B cell (primary cell): ENCODE results near the gene EXOC7. TPM values are rescaled to one million over a fixed set of nuclear protein-coding genes. Genes with fewer than 3 reads are reported as not detected.
"Not testable (repeated sequence)": the region's sequence is repeated elsewhere in the genome, so short reads cannot be mapped to it uniquely, and the experiment has no call there.

Experiments used
- ATAC-seq: fragments of 200-7000 bp; cut with Tn5 transposase; one replicate; pipeline ENCODE4 v1.10.0; 2021; ENCODE audit warnings: low read depth, mild to moderate bottlenecking, moderate number of reproducible peaks, moderate library complexity
- CTCF ChIA-PET: fragments of 350-600 bp; sonication (Branson Sonifier 250); formaldehyde crosslinking; loops from one replicate; lab custom pipeline; 2021; ENCODE audit warnings: antibody characterized with exemption, inconsistent platforms; lab: Charles Lee
- POLR2A ChIA-PET: fragments of 350-600 bp; sonication (Branson Sonifier 250); formaldehyde crosslinking; loops from one replicate; lab custom pipeline; 2021; ENCODE audit warnings: antibody characterized with exemption; lab: Charles Lee
- DNase-seq: peaks from one replicate; pipeline ENCODE4 v3.0.0; 2013
- H2AFZ ChIP-seq: 2 replicates; pipeline ENCODE4 v1.6.1; 2012; ENCODE audit warnings: mild to moderate bottlenecking, low read depth, low read length; ENCODE audit not compliant: insufficient read depth, poor library complexity, severe bottlenecking
- H3K27ac ChIP-seq, 2 donors: 1 replicate in 1 of 2; 2 replicates in 1 of 2; pipeline ENCODE4 v1.5.1; 2012 to 2013; ENCODE audit warnings: low read length in 2 of 2, mild to moderate bottlenecking in 2 of 2, moderate library complexity in 1 of 2
- H3K27me3 ChIP-seq, 4 experiments: fragments of 200-600 bp in 1 of 4; sonication (generic) in 1 of 4; replicated peaks in 1 of 4; 1 replicate in 2 of 4; 2 replicates in 2 of 4; pipeline versions ENCODE4 v1.6.1 to v1.7.0; 2013 to 2016; ENCODE audit warnings: low read length in 3 of 4, mild to moderate bottlenecking in 2 of 4, mixed read lengths in 1 of 4, moderate library complexity in 1 of 4; ENCODE audit not compliant: insufficient read depth in 4 of 4, control insufficient read depth in 3 of 4; ENCODE audit errors: control extremely low read depth in 1 of 4
- H3K36me3 ChIP-seq, 2 experiments: replicated peaks in 1 of 2; 1 replicate in 1 of 2; 2 replicates in 1 of 2; pipeline versions ENCODE4 v1.6.1 to v1.7.1; 2013; ENCODE audit warnings: low read length in 1 of 2; ENCODE audit not compliant: insufficient read depth in 2 of 2, control insufficient read depth in 1 of 2; ENCODE audit errors: control extremely low read depth in 1 of 2, extremely low read depth in 1 of 2
- H3K4me1 ChIP-seq, 2 donors: fragments of 200-600 bp in 1 of 2; sonication (generic) in 1 of 2; 1 replicate in 1 of 2; 2 replicates in 1 of 2; pipeline versions ENCODE4 v1.5.1 to v1.6.1; 2013 to 2017; ENCODE audit warnings: low read length in 2 of 2; ENCODE audit not compliant: control insufficient read depth in 2 of 2, insufficient read depth in 2 of 2
- H3K4me2 ChIP-seq: replicated peaks from 2 replicates; pipeline ENCODE3; 2012; ENCODE audit warnings: mild to moderate bottlenecking, low read depth, low read length; ENCODE audit not compliant: poor library complexity, severe bottlenecking
- H3K4me3 ChIP-seq, 5 experiments: fragments of 200-600 bp in 1 of 5; sonication (generic) in 1 of 5; 1 replicate in 3 of 5; 2 replicates in 2 of 5; pipeline versions ENCODE4 v1.5.1 to v1.7.0; 2011 to 2016; ENCODE audit warnings: low read length in 4 of 5, mild to moderate bottlenecking in 4 of 5, low read depth in 2 of 5, control low read depth in 1 of 5, moderate library complexity in 1 of 5; ENCODE audit not compliant: insufficient read depth in 1 of 5; ENCODE audit errors: control extremely low read depth in 1 of 5, extremely low read depth in 1 of 5
- H3K79me2 ChIP-seq: fragments of 200-600 bp; sonication (generic); one replicate; pipeline ENCODE4 v1.6.0; 2016; ENCODE audit warnings: low read length; ENCODE audit not compliant: control insufficient read depth, insufficient read depth
- H3K9ac ChIP-seq: fragments of 200-600 bp; sonication (generic); 2 replicates; pipeline ENCODE4 v1.6.1; 2017; ENCODE audit warnings: mild to moderate bottlenecking, low read length, moderate library complexity
- H3K9me3 ChIP-seq, 3 donors: one replicate each; pipeline versions ENCODE4 v1.6.1 to v1.7.1; 2013; ENCODE audit warnings: low read length in 2 of 3; ENCODE audit not compliant: control insufficient read depth in 2 of 3, insufficient read depth in 1 of 3; ENCODE audit errors: control extremely low read depth in 1 of 3
- H4K20me1 ChIP-seq: 2 replicates; pipeline ENCODE4 v1.6.0; 2012; ENCODE audit warnings: mild to moderate bottlenecking, low read length; ENCODE audit not compliant: insufficient read depth, control insufficient read depth, poor library complexity, severe bottlenecking
- H3K27ac Mint-ChIP-seq: one replicate; pipeline ENCODE4 v1.8.0; 2021; ENCODE audit warnings: mixed read lengths
- H3K27me3 Mint-ChIP-seq: one replicate; pipeline ENCODE4 v1.8.0; 2021; ENCODE audit warnings: mixed read lengths
- H3K4me1 Mint-ChIP-seq: one replicate; pipeline ENCODE4 v1.8.0; 2021; ENCODE audit warnings: mixed read lengths
- H3K4me3 Mint-ChIP-seq: one replicate; pipeline ENCODE4 v1.8.0; 2021; ENCODE audit warnings: mixed read lengths
- H3K9me3 Mint-ChIP-seq: one replicate; pipeline ENCODE4 v1.8.0; 2022; ENCODE audit warnings: mixed read lengths; ENCODE audit not compliant: insufficient read depth
- EZH2 ChIP-seq: IDR thresholded peaks from 2 replicates; pipeline ENCODE4 v1.6.1; 2012; ENCODE audit warnings: borderline replicate concordance, low read depth, mild to moderate bottlenecking, moderate library complexity, low read length; ENCODE audit not compliant: insufficient read depth, poor library complexity, severe bottlenecking
- WGBS: methylation state at CpG from one replicate; pipeline ENCODE4 v1.1.5; 2013; ENCODE audit warnings: missing lambda C conversion rate; ENCODE audit not compliant: insufficient coverage; 5-methylcytosine and 5-hydroxymethylcytosine counted together
- intact Hi-C: fragments of 100-400 bp; cut with micrococcal nuclease; formaldehyde crosslinking; loops from one replicate; pipeline ENCODE4 v1.10.0; 2022
- polyA plus RNA-seq: library from polyadenylated mRNA; depleted of rRNA; stranded (reverse); fragments of >200 nt; gene quantifications from 2 replicates; pipeline ENCODE4 v1.2.3, GENCODE V29; 2012
- total RNA-seq, 2 donors: library from RNA; stranded (reverse); fragments of 120-200 nt in 1 of 2; gene quantifications; 1 replicate in 1 of 2; 2 replicates in 1 of 2; pipeline versions ENCODE4 v1.2.3 to v1.2.4, GENCODE V29; 2013 to 2022
- TF ChIP-seq, protein P1 (sequence below): fragments of 200-600 bp; IDR thresholded peaks from one replicate; pipeline ENCODE4 v1.8.0; 2022; ENCODE audit warnings: antibody characterized with exemption, mild to moderate bottlenecking

The EXOC7 gene
- total and polyA plus RNA-seq, 2 donors (not counting 1 experiment from before 2014, with no cell fraction given): 105 to 194 TPM

DNA sequence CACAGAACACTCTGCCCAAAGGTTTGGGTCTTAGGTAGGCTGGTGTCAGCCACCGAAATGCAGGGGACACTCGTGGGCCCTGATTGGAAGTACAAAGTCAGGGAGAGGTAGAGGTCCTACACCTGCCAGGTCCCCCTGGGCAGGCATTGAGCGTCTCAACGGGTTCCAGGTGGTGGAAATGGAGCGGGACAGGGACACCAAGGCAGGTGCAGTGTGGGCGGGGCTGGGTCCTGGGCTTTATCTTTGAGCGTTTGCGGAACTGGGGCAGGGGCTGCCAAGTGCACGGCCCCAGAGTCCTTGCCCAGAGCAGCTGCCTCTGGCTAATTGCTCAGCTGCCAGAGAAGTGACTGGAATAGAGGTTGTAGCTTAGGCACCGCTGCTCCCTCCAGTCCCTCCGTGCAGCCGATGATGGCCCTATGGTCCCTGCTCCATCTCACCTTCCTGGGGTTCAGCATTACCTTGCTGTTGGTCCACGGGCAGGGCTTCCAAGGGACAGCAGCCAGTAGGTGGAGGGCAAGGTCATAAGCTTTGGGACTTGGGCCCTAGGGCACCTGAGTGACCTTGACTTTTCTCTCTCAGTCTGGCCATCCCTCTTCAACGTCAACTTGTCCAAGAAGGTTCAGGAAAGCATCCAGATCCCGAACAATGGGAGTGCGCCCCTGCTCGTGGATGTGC lies 24.6 kb downstream of the EXOC7 start, which contains the start of gene ZACN:
Gene ZACN, plus strand, starts transcription at position 323 of the 675 bp plus-strand sequence. Its CDS starts 83 bp downstream, at position 406.
- H3K4me2 ChIP-seq: peak within 1 kb of the TSS; percentile 7
- Mint-ChIP-seq H3K27ac (no peak within 1 kb of the TSS), H3K4me3 (no peak within 1 kb of the TSS), H3K27me3 (peaks cover 28% of the 10 kb centered on the region), H3K4me1 (peaks cover 42% of the 10 kb centered on the region), H3K9me3 (no peaks in the 10 kb centered on the region)
- 75% methylated on average over 16 of the region's 17 CpGs for WGBS
- DNase-seq (no peak), ATAC-seq (no peak)
- no peak within 1 kb of the TSS for H2AFZ ChIP-seq
- intact Hi-C loops: no loop called here
- ChIA-PET POLR2A (no interaction called here), CTCF (interaction anchor here (1.2 to 1.9 kb wide), 2 partner anchors 24 to 27 kb away, joined by 3 to 6 read pairs; partner anchors contain the start of gene EXOC7)
- H3K36me3 ChIP-seq: peaks cover 0 to 11% of the 10 kb centered on the region in 2 experiments
- peaks cover 51 to 52% of the 10 kb centered on the region in 2 donors for H3K4me1 ChIP-seq
- no peaks in the 10 kb centered on the region for H3K79me2 ChIP-seq
- no peak within 1 kb of the TSS for H3K4me3 ChIP-seq
- peaks cover 0 to 21% (median 0%) of the 10 kb centered on the region in 3 donors for H3K9me3 ChIP-seq
- H4K20me1 ChIP-seq: no peaks in the 10 kb centered on the region
- no peak for TF ChIP-seq EZH2
- TF ChIP-seq, protein P1, sequence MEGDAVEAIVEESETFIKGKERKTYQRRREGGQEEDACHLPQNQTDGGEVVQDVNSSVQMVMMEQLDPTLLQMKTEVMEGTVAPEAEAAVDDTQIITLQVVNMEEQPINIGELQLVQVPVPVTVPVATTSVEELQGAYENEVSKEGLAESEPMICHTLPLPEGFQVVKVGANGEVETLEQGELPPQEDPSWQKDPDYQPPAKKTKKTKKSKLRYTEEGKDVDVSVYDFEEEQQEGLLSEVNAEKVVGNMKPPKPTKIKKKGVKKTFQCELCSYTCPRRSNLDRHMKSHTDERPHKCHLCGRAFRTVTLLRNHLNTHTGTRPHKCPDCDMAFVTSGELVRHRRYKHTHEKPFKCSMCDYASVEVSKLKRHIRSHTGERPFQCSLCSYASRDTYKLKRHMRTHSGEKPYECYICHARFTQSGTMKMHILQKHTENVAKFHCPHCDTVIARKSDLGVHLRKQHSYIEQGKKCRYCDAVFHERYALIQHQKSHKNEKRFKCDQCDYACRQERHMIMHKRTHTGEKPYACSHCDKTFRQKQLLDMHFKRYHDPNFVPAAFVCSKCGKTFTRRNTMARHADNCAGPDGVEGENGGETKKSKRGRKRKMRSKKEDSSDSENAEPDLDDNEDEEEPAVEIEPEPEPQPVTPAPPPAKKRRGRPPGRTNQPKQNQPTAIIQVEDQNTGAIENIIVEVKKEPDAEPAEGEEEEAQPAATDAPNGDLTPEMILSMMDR: no peak
- H3K27me3 ChIP-seq: peaks cover 0 to 58% (median 44%) of the 10 kb centered on the region in 4 experiments
- H3K27ac ChIP-seq: no peak within 1 kb of the TSS
- H3K9ac ChIP-seq: no peak within 1 kb of the TSS

DNA sequence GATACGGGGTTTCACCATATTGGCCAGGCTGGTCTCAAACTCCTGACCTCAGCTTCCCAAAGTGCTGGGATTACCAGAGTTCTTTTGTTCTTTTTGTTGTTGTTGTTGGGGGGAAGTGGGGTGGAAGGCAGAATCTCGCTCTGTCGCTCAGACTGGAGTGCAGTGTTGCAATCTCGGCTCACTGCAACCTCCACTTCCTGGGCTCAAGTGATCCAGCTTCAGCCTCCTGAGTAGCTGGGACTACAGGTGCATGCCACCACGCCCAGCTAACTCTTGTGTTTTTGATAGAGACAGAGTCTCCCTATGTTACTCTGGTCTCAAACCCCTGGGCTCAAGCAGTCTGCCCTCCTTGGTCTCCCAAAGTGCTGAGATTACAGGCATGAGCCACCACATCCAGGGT lies 25.2 kb downstream of the EXOC7 start:
- Histone ChIP-seq H3K27me3 (peaks cover 0 to 64% (median 44%) of the 10 kb centered on the region in 4 experiments), H3K4me1 (peaks cover 52% of the 10 kb centered on the region in 2 donors), H3K9me3 (peaks cover 0 to 21% (median 0%) of the 10 kb centered on the region in 3 donors)
- H4K20me1 ChIP-seq, H3K4me3 ChIP-seq, H3K79me2 ChIP-seq, intact Hi-C loops, ATAC-seq, H3K4me3 Mint-ChIP-seq, H2AFZ ChIP-seq, DNase-seq, H3K27ac ChIP-seq, H3K4me2 ChIP-seq, H3K27ac Mint-ChIP-seq, POLR2A ChIA-PET, H3K9me3 Mint-ChIP-seq, H3K9ac ChIP-seq, H3K36me3 ChIP-seq: not testable (repeated sequence)
- CTCF ChIA-PET: interaction anchor here (0.5 to 1.2 kb wide), 4 partner anchors 27 to 1558 kb away, joined by 3 read pairs; no protein-coding TSS in a partner anchor
- Mint-ChIP-seq H3K4me1 (peaks cover 43% of the 10 kb centered on the region), H3K27me3 (peaks cover 31% of the 10 kb centered on the region)
- WGBS: 62% methylated on average over 4 of the region's 5 CpGs
